GM18505 (cell line): ENCODE data around the gene KIAA0753.
"Not testable (repeated sequence)": the region's sequence is repeated elsewhere in the genome, so short reads cannot be mapped to it uniquely, and the experiment has no call there.

Experiments
- ATAC-seq: cut with Tn5 transposase; IDR thresholded peaks from one replicate; pipeline ENCODE4 v1.9.1; 2021; ENCODE audit not compliant: unreplicated experiment
- POLR2A ChIP-seq: IDR thresholded peaks from 4 replicates; pipeline ENCODE4 v1.6.1; 2011; ENCODE audit warnings: borderline replicate concordance; ENCODE audit not compliant: insufficient read depth, insufficient read length; ENCODE audit errors: extremely low read depth

Gene KIAA0753

GRCh38 chr17:6573982-6574686, 66.4 kb downstream of the KIAA0753 start:
- no peak for TF ChIP-seq POLR2A
- no peak for ATAC-seq

GRCh38 chr17:6573495-6573894, 67.0 kb downstream of the KIAA0753 start:
- not testable (repeated sequence) for ATAC-seq

DNA sequence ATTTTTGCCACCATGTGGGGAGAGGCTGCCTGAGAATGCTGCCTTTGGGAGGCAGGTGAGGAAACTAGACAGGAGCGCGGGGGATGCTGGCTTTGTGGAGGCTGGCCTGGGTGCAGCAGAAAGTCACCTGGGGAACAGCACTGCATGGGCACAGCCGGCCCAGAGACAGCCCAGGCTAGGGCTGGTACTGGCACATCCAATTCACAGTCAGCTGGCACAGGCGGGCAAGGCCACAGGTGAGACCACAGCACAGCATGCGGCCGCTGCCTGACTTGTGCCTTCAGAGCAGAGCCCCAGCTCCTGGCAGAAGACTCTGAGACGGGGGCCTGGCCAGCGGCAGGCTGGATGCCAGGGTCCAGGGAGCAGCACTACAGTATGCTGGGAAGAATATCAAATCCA, 67.5 kb downstream of the KIAA0753 start:
- no peak for TF ChIP-seq POLR2A
- no peak for ATAC-seq

DNA sequence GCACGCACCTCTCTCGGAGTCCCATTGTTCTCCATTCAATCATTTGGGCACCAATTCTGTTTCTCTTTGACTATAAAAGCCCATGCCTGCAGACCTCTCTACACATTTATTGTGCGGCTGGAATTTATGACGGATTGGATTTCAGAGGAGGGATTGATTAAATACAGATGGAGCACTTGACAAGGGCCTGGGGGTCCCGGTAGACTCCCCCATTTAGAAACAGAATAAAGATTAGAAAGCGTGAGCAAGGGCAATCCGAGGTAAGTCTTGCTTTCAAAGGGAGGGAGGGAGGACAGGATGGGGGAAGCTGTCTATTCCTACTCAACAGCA, 69.1 kb downstream of the KIAA0753 start:
- no peak for TF ChIP-seq POLR2A

DNA sequence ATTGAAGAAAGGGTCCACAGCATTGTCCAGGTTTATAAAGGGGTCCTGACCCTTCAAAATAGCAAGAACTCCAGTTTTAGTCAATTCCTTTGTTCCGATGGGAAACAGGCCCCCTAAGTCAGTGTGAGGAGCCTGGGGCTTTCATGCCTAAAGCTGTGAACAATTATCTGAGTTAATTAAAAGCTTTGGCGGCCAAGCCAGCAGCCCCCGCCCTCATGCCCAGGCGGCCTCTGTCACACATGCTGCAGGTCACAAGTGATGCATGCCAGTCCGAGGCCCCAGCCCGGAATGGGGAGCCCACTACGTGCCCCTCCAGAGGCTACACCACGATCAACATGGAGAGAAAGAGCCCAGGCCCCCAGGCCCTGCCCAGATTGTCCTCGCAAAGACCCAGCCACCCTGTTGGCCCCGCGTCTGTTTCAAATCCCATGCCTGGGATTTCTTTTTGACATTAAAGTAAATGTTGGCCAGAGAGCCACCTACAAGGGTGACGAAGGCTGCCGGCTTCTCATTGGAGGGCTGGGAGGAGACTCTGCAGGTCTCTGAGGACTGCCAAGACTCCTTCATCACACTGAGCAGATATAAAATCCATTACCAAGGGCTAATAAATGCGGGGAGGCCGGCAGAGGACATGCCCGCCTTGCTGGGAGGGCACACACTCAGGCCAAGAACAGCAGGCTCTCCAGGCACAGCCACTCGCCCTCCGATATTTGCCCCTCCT, 69.6 kb downstream of the KIAA0753 start:
- no peak for ATAC-seq
- TF ChIP-seq POLR2A: no peak

More for the DNA sequence above, 69.1 kb downstream of the KIAA0753 start:
- no peak for ATAC-seq

DNA sequence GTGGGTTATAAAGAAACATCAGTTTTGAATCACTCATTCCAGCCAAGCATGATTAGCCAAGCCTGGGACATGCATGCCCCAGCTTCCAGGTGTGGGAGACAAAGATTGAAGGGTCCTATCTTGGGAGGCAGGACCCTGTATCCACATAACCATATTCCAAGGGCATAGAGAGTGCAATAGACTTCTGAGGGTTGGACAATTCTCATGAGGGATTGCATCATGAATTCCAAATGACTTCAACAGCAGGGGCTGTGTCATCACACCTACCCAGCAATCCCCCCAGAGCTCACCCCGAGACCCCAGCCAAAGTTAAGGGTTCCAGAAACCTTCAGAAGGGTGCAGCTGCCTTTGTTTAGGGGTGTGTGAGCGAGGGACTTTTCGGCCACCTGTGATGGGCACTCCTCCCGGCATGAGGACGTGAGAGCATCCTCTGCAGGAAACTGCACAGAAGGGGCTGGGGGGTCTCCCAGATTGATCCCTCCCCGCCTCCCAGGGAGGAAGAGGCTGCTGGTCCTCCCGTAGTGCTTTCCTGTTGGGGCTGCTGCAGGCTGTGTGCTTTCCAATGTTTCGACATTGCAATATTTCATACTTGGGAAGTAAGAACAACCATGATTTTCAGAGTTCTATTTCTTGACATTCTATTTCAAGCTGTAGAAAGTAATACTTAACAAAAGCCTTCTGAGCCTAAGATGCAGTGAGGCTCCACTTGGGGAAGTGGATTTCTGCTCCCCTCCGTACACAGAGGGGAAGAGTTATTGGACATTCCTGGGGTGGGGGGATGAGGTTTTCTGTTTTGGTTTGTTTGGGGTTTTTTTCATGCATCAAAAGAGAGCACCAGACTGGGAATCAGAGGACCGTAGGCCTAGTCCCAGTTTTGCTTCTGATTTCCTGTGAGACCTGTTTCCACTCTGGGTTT, 70.9 kb downstream of the KIAA0753 start:
- no peak for ATAC-seq
- TF ChIP-seq POLR2A: no peak

DNA sequence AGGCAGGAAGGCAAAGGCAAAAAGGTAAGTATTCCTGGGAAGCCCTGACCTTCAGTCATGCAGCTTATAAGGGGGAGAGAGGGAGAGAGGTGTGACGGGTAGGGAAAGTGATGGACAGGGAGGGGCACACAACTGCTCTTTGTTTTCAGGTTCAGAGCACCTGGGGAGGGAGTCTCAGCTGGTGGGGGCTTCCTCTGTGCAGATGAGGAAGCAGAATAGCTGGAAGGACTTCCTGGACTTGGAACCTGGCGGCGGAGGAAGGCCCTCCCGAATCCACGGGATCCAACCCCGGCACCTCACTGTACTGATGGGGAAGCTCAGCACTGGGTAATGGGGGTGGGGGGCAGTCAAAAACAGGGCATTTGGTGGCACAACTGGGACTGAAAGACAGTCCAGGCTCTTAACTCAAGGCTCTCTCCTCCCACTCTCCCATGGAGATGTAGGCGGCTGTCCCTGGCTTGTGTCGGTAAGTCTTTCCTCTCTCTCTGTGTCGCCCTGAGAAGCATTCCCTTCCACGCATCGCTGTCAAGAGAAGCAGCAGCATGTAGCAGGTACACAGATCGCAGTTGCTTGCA, 72.2 kb downstream of the KIAA0753 start:
- no peak for TF ChIP-seq POLR2A
- ATAC-seq: no peak

- ATAC-seq: no peak
- TF ChIP-seq POLR2A: no peak
Observed at GRCh38 chr17:6567528-6568183, 72.9 kb downstream of the KIAA0753 start.

DNA sequence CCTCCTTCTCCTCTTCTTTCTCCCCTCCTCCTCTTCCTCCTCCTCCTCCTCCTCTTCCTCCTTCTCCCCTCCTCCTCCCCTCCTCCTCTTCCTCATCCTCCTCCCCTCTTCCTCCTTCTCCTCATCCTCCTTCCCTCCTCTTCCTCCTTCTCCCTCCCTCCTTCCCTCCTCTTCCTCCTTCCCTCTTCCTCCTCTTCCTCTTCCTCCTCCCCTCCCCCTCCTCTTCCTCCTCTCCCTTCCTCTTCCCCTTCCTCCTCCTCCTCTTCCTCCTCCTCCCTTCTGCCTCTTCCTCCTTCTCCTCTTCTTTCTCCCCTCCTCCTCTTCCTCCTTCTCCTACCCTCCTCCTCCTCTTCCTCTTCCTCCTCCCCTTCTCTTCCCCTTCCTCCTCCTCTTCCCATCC, 79.1 kb downstream of the KIAA0753 start:
- TF ChIP-seq POLR2A: no peak
- ATAC-seq: no peak

GRCh38 chr17:6560496-6560895, 80.0 kb downstream of the KIAA0753 start:
- no peak for ATAC-seq
- no peak for TF ChIP-seq POLR2A

DNA sequence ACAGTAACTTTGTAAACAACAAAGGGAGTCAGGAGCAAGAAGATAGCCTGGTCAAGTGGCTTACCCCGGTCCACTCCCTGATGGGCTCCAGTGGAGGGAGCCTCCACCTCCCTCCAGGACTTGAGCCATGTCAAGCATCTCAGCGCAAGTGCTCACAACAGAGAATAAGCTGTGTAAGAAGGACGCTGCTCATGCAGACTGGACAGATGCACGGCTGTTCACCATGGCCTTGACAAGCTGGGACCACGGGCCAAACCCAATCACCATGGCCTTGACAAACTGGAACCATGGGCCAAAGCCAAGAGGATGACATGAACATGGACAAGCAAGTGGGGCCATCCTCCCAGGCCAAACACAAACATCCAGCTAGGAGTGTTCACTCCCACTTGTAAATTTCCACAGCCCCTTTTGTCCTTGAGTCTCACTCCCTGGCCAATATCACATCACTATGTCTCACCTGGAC, 80.7 kb downstream of the KIAA0753 start:
- no peak for ATAC-seq
- TF ChIP-seq POLR2A: no peak

DNA sequence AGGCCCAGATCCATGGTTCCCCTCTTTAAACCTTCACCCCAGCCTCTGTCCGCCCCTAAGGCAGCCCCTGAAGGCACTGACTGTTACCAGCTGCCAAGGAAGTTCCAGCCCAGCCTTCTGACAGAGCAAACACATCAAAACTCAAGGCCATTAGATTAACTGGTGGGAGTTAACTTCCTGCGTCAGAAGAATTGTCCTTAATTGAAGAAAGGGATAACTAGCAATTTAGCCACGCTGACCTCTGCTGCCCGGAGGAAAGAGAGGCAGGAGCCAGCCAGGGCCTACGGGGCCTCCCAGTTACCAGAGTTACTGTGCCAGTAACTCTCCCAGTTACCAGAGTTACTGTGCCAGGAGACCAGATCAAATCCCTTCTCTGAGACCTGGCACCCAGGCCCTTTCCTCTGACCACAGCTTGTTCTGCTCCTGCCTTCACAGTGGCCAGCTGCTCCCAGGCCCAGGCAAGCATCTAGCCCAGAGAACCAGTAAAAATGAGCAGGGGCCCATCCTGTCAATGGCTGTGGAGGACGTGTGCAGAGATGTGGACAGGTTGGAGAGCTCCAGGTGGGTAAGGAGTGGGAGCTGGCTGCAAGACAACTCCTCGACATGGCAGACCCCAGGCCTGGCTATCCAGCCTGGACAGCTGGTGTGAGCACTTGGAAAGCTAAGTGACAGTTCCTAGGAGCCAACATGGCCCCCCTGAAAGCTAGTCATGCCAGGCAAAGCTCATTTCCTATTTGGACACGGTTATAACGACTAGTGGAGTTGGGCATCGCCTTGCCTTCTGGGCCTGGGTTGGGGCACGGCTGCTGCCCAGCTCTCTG, 81.4 kb downstream of the KIAA0753 start:
- ATAC-seq: no peak
- TF ChIP-seq POLR2A: no peak
